Measurements from ENCODE around the gene SLC22A31. TPM values are rescaled to one million over a fixed set of nuclear protein-coding genes. Genes with fewer than 3 reads are reported as not detected.
"Not testable (repeated sequence)": the region's sequence is repeated elsewhere in the genome, so short reads cannot be mapped to it uniquely, and the experiment has no call there.

The SLC22A31 gene
- total RNA-seq, 3 donors from 2014 or later (not counting 1 experiment from before 2014, with no cell fraction given): 0.75 TPM; not detected in 2

GRCh38 chr16:89190150-89190958 lies 10.0 kb downstream of the SLC22A31 start:
- H3K9me3 Mint-ChIP-seq: no peaks in the 10 kb centered on the region
- H3K27ac Mint-ChIP-seq: peak overlapping the region in 1 of 2 donors; percentile 69
- no peak for ATAC-seq
- 75% methylated on average over 28 of the region's 28 CpGs for WGBS (ENCODE audit: insufficient coverage)
- peaks cover 10% of the 10 kb centered on the region for H3K4me1 ChIP-seq (ENCODE audit: control insufficient read depth, insufficient read depth, low read length)
- no peak overlapping the region for H3K4me3 ChIP-seq (ENCODE audit: low read length)
- DNase-seq: peak in 1 of 2 donors; percentile 24
- intact Hi-C loops (cut with micrococcal nuclease): no loop called here
- no peaks in the 10 kb centered on the region for H3K36me3 ChIP-seq (ENCODE audit: control insufficient read depth, insufficient read depth, low read length)
- no peaks in the 10 kb centered on the region for H3K27me3 Mint-ChIP-seq (ENCODE audit: low read depth in 2 of 2)
- H3K4me1 Mint-ChIP-seq: peaks cover 0 to 11% of the 10 kb centered on the region in 2 donors
- no peaks in the 10 kb centered on the region for H3K9me3 ChIP-seq (ENCODE audit: control insufficient read depth, insufficient read depth, low read length)
- H3K4me3 Mint-ChIP-seq: no peak overlapping the region
- H3K36me3 Mint-ChIP-seq: no peaks in the 10 kb centered on the region
- TF ChIP-seq, protein P1, sequence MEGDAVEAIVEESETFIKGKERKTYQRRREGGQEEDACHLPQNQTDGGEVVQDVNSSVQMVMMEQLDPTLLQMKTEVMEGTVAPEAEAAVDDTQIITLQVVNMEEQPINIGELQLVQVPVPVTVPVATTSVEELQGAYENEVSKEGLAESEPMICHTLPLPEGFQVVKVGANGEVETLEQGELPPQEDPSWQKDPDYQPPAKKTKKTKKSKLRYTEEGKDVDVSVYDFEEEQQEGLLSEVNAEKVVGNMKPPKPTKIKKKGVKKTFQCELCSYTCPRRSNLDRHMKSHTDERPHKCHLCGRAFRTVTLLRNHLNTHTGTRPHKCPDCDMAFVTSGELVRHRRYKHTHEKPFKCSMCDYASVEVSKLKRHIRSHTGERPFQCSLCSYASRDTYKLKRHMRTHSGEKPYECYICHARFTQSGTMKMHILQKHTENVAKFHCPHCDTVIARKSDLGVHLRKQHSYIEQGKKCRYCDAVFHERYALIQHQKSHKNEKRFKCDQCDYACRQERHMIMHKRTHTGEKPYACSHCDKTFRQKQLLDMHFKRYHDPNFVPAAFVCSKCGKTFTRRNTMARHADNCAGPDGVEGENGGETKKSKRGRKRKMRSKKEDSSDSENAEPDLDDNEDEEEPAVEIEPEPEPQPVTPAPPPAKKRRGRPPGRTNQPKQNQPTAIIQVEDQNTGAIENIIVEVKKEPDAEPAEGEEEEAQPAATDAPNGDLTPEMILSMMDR (IDR thresholded peaks at IDR 0.05): no peak
- H3K27me3 ChIP-seq (ENCODE audit: control insufficient read depth, insufficient read depth, low read length): no peaks in the 10 kb centered on the region
- H3K27ac ChIP-seq (ENCODE audit: low read length): no peak overlapping the region

GRCh38 chr16:89189358-89190025 lies 10.8 kb downstream of the SLC22A31 start:
- no peak overlapping the region for H3K4me3 Mint-ChIP-seq
- H3K27me3 Mint-ChIP-seq (ENCODE audit: low read depth in 2 of 2): no peaks in the 10 kb centered on the region
- H3K9me3 Mint-ChIP-seq: no peaks in the 10 kb centered on the region
- Histone ChIP-seq H3K36me3 (ENCODE audit: control insufficient read depth, insufficient read depth, low read length) (no peaks in the 10 kb centered on the region), H3K4me1 (ENCODE audit: control insufficient read depth, insufficient read depth, low read length) (peaks cover 10% of the 10 kb centered on the region), H3K4me3 (ENCODE audit: low read length) (no peak overlapping the region), H3K27ac (ENCODE audit: low read length) (no peak overlapping the region), H3K9me3 (ENCODE audit: control insufficient read depth, insufficient read depth, low read length) (no peaks in the 10 kb centered on the region), H3K27me3 (ENCODE audit: control insufficient read depth, insufficient read depth, low read length) (no peaks in the 10 kb centered on the region)
- peak overlapping the region; percentile 6 to 69 for H3K27ac Mint-ChIP-seq
- H3K4me1 Mint-ChIP-seq: peaks cover 0 to 11% of the 10 kb centered on the region in 2 donors
- intact Hi-C loops (cut with micrococcal nuclease): no loop called here
- H3K36me3 Mint-ChIP-seq: no peaks in the 10 kb centered on the region
- DNase-seq (peak in 1 of 2 donors; percentile 33), ATAC-seq (no peak)
- 65% methylated on average over 14 of the region's 14 CpGs for WGBS (ENCODE audit: insufficient coverage)
- TF ChIP-seq, protein P1 (IDR thresholded peaks at IDR 0.05): no peak

- whole genome bisulfite sequencing (ENCODE audit: insufficient coverage): 91% methylated on average over 25 of the region's 25 CpGs
These were observed 11.6 kb downstream of the SLC22A31 start for GRCh38 chr16:89188471-89189357.

More at GRCh38 chr16:89188471-89189357, 11.6 kb downstream of the SLC22A31 start:
- H3K36me3 ChIP-seq (ENCODE audit: control insufficient read depth, insufficient read depth, low read length); H3K27me3 Mint-ChIP-seq (ENCODE audit: low read depth in 2 of 2); H3K27ac ChIP-seq (ENCODE audit: low read length); DNase-seq; H3K4me3 ChIP-seq (ENCODE audit: low read length); H3K36me3 Mint-ChIP-seq; H3K27me3 ChIP-seq (ENCODE audit: control insufficient read depth, insufficient read depth, low read length); intact Hi-C loops (cut with micrococcal nuclease); H3K9me3 ChIP-seq (ENCODE audit: control insufficient read depth, insufficient read depth, low read length); H3K9me3 Mint-ChIP-seq; ATAC-seq; H3K4me3 Mint-ChIP-seq: not testable (repeated sequence)
- Mint-ChIP-seq H3K27ac (peak overlapping the region; percentile 6 to 69), H3K4me1 (peaks cover 0 to 11% of the 10 kb centered on the region in 2 donors)
- peaks cover 10% of the 10 kb centered on the region for H3K4me1 ChIP-seq (ENCODE audit: control insufficient read depth, insufficient read depth, low read length)
